Middle frontal gyrus (tissue), 1 donor: ENCODE results near the gene CABCOCO1.
"Not testable (repeated sequence)": the region's sequence is repeated elsewhere in the genome, so short reads cannot be mapped to it uniquely, and the experiment has no call there.

Experiments used
- DNase-seq: peaks from one replicate; pipeline ENCODE4 v3.0.0-alpha.2; 2015; ENCODE audit warnings: low spot score; ENCODE audit errors: extremely low spot score

Gene CABCOCO1

GRCh38 chr10:61642676-61643075, 20.1 kb upstream of the CABCOCO1 start:
- no peak for DNase-seq

DNA sequence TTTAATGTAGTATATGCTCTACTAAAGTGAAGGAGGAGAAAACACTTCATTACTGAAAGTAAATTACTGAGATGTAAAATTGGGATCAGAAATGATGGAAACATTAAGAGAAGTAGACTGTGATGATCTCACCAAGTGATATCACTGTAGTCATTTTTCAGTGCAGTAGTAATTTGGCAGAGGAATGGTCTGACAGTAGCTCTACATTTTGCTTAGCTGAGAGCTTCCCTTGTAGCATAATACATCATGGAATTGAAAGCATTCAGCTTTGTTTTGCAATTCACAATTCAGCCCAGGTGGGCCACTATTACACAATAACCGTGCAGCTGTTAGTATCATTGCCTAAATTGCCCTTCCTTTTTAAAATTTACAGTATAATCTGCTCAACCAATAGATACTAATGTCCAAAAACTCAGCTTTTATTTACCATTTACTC, 19.4 kb upstream of the CABCOCO1 start:
- no peak for DNase-seq

DNA sequence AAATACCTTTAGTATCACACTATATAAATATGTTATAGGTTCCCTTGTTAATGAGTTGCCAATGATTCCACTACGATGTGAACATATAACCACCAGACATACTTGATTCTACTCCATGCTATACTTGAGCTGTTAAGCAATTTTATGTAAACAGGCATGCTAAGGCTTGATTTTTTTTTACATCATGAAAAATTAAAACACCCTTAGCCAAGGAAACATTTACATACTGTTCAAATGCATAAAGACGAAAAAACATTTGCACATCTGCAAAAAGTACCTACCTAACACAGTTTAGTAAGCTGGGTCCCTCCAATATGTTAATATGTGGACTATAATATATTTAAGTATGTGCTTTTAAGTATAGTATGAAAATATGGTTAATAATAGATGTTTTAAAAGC, 9.0 kb upstream of the CABCOCO1 start:
- no peak for DNase-seq

DNA sequence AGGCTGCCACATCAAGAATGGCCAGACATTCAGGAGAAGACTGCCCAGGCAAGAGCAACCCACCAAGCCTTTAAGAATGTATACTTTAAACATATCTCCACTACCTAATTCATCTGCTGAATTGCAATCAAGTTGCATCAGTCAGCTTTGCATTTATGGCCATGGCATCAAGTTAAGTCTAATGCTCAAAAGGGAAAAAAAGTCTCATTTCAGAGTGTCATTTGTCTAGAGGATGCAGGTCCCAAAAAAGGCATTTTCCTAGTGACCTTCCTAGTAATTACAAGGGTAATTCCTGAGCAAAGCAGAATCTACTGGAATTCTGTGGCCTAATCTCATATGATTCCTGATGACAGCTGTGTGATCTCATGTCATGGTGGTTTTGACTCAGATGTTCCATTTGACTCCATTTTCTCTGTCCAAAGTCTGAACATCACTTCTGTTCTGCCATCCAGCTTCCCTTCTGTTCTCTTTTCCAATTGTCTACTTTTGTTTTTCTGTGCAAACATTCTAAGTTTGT, 7.3 kb upstream of the CABCOCO1 start:
- no peak for DNase-seq

DNA sequence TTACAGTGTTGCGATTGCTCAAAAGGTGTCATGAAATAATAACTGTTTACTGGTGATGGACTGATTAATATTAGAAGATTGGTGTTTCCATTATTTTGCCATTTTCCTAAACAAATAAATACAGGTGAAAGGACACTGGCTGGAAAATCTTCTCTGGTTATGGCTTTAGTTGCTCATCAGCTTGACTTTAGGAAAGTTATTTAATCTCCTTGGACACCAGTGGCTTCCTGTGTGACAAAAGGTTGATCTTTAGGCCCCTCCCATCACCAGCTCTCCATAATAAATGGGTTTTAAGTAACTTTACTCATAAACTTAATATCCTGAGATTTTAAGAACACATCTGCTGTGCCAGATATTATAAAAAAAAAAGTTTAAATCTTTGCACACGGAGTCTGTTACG, 737 bp downstream of the CABCOCO1 start:
- DNase-seq: no peak

GRCh38 chr10:61664985-61665384, 2.3 kb downstream of the CABCOCO1 start:
- no peak for DNase-seq

DNA sequence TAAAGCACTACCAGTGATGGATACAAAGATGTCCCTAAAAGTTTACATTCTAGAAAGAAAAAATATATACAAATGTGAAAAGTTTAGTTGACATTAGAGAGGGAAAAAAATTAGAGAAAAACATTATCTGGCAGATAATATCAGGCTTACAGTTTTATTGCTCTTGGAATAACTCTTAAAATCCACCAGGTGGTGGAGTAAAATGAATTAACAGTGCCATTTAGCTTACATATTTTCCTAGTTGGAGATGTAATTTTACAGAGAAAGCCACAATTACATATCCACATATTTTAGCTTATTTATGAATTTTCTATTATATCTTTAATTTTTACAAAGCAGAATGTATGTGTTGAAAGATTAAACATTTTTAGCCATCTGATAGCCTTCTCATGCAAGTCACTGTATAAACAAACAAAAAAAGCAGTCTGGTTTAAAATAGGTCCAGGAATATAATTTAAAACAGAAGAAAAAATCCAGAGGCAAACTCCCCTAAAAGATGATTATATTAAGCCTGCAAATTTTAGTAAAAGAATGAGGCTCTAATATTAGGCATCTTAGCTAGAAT, 6.5 kb downstream of the CABCOCO1 start:
- DNase-seq: no peak

GRCh38 chr10:61669849-61670248, 7.1 kb downstream of the CABCOCO1 start:
- DNase-seq: no peak

DNA sequence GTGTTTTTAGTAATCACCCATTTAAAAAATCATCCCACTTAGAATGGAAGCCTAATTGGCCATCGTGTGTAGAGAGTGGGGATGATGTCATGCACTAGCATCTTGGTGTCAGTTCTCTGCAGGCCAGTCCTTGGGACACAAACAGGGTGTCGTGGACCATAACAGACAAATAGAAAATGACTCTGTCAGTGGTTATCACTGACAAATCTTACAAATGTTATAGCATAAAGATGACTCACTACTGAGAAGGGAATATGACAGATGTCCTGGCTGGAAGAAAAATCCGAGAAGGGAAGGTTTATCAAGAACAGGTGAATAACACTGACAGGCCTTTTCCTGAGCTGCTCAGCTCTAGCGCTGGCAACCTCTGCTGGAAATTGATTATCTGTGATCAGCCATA, 10.6 kb downstream of the CABCOCO1 start:
- no peak for DNase-seq

- DNase-seq: no peak
Measured at GRCh38 chr10:61682323-61682722, 19.6 kb downstream of the CABCOCO1 start.

- DNase-seq: no peak
Measured at GRCh38 chr10:61683319-61683718, 20.6 kb downstream of the CABCOCO1 start.

DNA sequence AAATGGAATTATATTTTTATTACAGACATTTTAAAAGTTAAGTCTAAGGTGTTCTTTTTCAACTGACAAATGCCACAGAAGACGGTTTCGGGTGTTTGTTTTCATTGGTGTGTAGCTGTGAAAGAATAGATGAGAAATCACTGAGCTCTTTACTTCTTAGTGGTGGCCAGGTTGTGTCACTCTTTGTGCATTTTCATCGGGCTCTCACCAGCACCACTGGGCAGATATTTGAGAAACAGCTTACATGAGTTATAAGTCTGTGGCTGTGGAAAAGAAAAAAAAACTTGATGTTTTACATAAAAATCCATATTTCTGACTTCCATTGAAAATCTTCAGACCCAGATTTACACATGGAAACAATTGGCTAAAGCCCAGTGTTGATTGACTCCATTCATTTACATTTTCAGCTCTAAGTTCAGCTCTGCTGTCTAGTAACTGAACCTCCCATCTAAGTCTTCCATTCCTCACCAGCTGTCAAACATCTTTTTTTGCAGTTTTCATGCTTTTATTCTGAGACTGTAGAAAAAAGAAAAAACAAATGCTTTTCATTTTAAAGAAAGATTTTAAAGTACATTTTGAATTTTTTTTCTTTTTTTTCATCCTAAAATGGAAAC, 22.3 kb downstream of the CABCOCO1 start:
- DNase-seq: no peak

GRCh38 chr10:61688551-61689308, 26.0 kb downstream of the CABCOCO1 start:
- no peak for DNase-seq

- DNase-seq: not testable (repeated sequence)
Measured at GRCh38 chr10:61691667-61692066, 28.9 kb downstream of the CABCOCO1 start.

- no peak for DNase-seq
Measured at GRCh38 chr10:61692447-61693010, 29.8 kb downstream of the CABCOCO1 start.

DNA sequence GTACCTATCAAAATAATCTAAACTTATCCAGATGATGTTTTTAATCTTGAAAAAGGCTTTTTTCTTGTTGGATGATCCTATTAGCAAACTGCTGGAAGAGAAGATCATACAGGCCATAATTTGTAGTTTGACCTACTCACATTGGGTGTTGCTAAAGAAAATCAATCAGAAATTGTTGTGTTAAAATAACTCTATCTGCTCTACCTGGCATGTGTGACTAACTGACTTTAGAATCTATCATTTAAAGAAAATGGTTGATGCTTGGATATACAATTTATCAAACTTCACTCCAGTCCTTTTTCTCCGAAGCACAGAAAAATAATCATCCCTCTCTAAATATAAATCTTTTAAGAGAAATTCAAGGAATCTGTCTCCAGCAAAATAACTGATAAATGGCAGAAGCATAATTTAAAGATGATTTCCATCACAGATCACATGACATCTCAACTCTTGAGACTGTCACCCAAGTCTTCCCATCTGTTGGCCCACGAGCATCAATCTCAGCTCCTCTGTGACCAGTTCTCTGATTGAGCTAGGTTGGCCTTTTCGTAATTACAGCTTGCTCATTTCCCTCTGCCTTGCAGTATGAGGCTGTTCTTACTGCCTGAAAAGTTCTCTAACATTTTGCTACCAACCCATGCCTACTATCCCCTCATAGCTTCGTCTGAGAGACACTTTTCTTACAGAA, 36.4 kb downstream of the CABCOCO1 start:
- no peak for DNase-seq

- DNase-seq: no peak
Measured at GRCh38 chr10:61701055-61701705, 38.5 kb downstream of the CABCOCO1 start.

- DNase-seq: no peak
Measured at GRCh38 chr10:61701706-61702105, 39.0 kb downstream of the CABCOCO1 start.

GRCh38 chr10:61702584-61702983, 39.9 kb downstream of the CABCOCO1 start:
- DNase-seq: no peak

- no peak for DNase-seq
Measured at GRCh38 chr10:61705022-61705613, 42.4 kb downstream of the CABCOCO1 start.

DNA sequence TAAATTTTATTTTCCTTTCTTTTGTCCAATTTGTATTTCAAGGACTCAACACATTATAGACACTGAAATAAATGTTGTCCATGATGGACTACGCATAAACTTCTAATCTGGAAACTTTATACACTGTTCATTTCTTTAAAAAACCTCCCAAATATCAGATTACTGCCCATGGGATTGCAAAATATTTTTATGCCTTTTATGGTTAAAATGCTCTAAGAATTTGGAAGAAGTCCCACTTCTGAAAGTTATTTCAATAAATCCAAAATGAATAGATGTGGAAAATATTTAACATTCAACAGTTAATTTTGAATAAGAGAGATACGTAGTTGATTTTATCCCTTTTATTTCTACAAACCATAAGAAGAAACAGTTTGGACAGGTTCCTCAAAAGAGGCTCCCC, 46.1 kb downstream of the CABCOCO1 start:
- no peak for DNase-seq
